HG03025 (cell line): ENCODE results near the gene SCARB1.

Experiments
- ATAC-seq: cut with Tn5 transposase; IDR thresholded peaks from one replicate; pipeline ENCODE4 v1.9.1; 2021; ENCODE audit warnings: mild to moderate bottlenecking, moderate library complexity; ENCODE audit not compliant: unreplicated experiment, low FRiP score

Gene SCARB1

GRCh38 chr12:124824195-124824594, 39.5 kb downstream of the SCARB1 start:
- ATAC-seq = no peak

GRCh38 chr12:124823272-124823970, 40.2 kb downstream of the SCARB1 start:
- ATAC-seq = no peak

DNA sequence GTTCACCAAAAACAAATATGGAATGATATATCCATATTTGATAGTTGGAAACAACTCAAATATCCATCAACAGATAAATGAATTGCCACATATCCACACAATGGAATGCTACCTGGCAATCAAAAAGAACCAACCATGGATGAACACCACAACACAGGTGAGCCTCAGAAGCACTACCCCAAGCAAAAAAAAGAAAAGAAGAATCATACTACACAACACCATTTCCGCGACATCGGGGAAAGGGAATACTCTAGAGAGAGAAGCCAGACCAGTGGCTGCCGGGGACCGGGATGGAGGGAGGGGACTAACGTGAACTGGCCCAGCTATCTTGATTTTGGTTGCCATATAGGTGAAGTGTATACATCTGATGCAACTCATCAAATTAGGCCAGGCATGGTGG, 41.4 kb downstream of the SCARB1 start:
- ATAC-seq = no peak

- no peak for ATAC-seq
These were observed 42.1 kb downstream of the SCARB1 start for GRCh38 chr12:124821252-124822200.

DNA sequence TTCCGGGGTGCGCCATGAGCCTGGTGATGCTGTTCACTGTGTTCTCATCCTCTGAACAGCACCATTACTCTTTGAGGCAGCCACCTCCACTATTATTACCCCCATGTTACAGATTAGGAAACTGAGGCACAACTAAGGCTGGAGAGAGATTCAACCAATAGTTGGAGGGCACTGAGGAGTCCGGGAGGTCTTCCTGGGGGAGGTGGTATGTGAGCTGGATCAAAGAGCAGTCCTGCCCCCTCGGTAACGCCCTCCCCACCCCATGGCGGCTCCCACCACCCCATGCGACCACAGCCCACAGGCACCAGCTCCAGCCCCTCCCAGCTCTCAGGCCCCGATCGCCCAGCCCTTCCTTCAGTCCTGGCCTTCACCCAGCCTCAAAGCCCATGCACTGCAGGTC, 43.5 kb downstream of the SCARB1 start:
- no peak for ATAC-seq

DNA sequence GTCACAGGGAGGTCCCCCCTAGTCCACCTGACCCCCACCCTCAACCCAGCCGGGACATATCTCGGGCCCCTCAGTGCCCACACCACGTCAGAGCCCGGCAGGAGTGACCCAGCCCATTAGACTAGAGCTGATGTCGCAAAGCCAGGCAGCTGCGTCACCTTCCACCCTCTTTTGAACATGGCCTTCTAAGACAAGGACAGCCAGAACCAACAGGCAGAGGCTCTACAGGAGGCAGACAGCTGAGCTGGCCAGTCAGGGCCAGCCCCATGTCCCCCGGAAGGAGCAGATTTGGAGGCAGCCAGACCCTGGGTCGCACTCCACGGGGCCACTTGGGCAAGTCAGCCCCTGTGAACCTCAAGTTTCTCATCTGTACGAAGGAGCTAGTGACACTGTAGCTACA, 44.1 kb downstream of the SCARB1 start:
- no peak for ATAC-seq

DNA sequence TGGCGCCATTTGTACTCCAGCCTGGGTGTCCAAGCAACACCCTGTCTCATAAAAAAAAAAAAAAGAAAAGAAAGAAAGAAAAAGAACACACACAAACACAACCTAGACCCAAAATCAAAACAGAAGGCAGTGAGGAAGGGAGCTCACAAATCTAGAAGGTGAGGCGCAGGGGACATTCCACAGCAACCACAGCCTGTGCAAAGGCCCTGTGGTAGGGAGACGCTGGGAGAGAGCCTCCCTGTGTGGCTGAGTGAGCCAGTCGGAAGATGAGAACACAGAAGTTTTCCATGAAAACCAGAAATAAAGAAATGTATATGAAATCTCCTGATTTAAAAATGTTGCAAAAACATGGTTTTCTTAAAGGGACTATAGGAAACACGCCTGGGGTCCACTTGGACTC, 44.6 kb downstream of the SCARB1 start:
- no peak for ATAC-seq

DNA sequence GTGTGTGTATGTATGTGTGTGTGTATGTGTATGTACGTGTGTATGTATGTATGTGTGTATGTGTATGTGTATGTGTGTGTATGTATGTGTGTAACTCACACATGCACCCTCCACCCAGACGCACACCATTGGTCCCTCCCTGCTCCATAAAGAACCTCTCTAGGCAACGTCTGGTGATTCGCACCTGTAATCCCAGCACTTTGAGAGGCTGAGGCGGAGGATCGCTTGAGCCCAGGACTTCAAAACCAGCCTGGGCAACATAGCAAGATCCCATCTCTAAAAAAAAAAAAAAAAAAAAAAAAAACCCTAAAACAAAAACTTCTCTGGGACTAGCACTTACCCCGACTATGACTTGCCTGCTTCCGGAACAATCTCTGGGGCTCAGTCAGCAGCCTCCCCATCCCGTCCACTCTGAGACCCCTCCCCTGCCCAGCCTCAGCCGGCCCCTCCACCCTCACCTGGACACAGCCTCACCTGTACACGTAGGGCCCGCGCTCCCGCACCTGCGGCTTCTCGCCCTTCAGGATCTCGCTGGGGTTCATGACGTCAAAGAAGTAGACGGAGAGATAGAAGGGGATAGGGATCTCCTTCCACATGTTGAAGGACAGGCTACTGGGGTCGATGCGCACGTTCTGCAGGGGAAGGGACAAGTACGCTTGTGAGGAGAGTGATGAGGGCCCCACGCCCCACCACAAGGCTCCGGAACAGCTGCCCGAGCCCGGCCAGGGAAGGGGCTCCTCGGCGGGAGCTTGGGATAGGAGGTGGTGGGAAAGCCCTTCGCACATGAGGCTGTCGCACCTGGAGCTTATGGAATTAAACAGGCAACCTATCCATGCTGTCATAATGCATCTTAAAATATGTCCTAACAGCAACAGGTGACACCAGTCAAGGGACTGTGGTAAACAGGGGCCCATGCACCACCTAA, 46.3 kb downstream of the SCARB1 start:
- ATAC-seq = no peak

GRCh38 chr12:124816295-124816854, 47.3 kb downstream of the SCARB1 start:
- ATAC-seq = no peak

DNA sequence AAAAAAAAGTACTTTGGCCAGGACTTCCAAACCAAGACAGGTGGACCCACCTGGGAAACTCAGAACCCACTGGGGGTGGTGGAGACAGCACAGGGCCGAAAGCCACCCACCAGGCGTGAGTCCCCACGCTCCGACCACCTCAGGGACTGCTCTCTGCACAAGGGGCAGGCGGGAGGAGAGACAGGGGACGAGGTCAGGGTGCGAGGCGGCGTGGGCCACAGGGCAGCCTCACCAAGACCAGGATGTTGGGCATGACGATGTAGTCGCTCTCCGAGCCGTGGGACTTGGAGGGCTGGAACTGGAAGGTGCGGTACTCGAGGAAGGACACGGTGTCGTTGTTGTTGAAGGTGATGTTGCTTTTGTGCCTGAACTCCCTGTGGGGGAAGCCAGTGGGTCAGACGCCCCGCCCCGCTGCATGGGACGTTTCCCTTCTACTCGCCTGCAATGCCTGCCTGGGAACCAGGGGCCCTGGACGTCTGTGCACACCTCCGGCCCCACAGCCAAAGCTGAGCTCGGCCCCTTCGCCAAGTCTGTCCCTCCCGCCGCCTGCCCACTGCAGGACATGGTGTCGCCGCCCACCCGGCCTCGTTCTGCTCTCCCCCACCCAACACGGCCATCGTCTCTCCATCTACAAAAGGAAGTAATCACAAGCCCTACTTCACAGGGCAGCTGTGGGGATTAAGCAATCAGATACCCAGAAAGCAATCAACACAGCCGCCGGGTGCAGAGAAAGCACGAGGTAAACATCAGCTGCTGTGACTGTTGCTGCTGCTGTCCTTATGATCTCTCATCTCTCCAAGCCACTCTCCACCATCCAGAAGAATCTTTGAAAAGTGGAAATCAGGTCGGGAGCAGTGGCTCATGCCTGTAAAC, 48.7 kb downstream of the SCARB1 start:
- no peak for ATAC-seq

- ATAC-seq = no peak
These were observed 49.9 kb downstream of the SCARB1 start for GRCh38 chr12:124813782-124814181.

GRCh38 chr12:124812979-124813378, 50.7 kb downstream of the SCARB1 start:
- no peak for ATAC-seq

DNA sequence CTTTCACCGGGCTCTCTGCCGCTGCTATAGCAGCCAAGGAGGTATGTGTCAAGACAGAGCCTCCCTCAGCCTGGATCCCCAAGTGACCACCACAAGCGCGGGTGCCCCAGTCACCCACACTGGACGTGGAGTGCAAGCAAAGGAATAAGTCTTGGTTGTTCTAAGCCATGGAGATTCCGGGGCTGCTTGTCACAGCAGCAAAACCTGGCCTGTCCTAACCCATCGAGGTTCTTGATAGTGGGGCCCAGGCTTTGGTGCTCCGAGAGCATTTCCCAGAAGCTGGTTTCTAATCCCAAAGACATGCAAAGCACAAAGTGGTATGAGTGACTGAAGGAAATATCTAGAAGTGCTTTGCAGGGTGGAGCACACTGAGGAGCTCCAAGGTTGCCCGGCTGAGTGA, 51.3 kb downstream of the SCARB1 start:
- no peak for ATAC-seq

DNA sequence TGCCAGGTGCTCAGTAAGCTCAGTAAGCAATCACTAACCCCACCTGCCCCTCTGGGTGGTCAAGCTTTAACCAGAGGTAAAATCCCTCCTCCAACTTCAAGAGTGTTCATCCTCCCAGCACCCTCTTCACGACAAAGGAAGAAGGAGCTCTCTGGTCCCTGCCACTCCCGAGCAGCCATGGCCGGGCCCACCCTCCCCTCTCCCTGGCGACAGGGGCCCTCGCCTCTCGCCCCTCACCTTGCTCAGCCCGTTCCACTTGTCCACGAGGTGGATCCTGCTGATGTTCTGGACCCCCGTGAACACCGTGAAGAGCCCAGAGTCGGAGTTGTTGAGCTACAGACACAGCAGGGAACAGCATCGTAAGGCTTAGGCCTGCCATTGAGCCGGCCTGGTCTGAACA, 52.0 kb downstream of the SCARB1 start:
- ATAC-seq = no peak

DNA sequence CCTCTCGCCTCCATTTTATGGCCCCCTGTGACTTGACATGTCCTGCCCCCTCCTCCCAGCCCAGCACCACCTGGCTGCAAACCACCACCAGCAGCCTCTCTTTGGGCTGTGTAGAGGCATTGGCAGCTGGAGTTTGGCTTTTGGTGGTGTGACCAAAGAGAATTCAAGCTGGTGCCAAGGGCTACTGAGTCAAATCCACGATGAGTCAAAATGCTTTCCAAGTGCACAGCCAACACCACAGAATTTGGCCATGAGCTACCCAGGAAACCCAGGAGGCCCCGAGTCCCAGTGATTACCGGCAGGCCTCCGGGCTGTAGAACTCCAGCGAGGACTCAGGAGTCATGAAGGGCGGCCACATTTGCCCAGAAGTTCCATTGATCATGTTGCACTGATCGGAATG, 53.8 kb downstream of the SCARB1 start:
- ATAC-seq = no peak

- no peak for ATAC-seq
These were observed 54.3 kb downstream of the SCARB1 start for GRCh38 chr12:124809391-124809790.

- no peak for ATAC-seq
These were observed 55.4 kb downstream of the SCARB1 start for GRCh38 chr12:124808272-124808671.

DNA sequence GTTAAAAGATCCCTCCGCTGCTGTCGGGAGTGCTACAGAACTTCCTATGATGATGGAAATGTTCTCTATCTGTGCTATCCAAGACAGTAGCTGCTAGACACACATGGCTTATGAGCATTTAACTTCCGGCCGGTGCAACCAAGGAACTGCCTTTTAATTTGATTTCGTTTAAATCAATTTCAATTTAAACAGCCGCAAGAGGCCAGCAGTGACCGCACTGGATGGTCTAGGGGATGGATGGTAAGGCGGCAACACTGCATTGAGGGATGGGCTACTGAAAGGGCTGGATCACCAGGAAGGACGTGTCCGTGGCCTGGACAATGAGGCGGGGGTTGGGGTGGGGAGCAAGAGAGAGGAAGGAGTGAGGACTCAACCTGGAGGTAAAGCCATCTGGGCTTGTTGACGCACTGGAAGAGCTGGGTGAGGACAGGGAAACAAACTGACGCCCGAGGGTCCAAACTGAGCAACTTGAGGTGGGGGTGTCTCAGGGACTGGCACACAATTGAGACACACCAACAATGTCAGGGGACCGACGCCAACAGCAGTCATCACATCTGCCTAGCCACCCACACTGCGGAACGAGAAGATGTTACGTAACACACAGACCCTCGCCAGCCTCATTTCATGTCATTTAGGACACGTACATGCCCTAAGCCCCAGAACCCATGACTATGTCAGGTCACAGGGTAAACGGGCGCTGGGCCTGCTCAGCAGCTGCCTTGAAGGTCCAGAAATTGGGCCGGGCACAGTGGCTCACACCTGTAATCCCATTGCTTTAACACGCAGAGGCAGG, 57.6 kb downstream of the SCARB1 start:
- no peak for ATAC-seq

- ATAC-seq = no peak
These were observed 58.6 kb downstream of the SCARB1 start for GRCh38 chr12:124805050-124805449.
